Germinal center (tissue), 1 donor: Measurements from ENCODE around the gene EYA3.

Source experiments
- DNase-seq: peaks from one replicate; pipeline ENCODE4 v3.0.0; 2012; ENCODE audit warnings: mixed read lengths, low spot score

The EYA3 gene, protein sequence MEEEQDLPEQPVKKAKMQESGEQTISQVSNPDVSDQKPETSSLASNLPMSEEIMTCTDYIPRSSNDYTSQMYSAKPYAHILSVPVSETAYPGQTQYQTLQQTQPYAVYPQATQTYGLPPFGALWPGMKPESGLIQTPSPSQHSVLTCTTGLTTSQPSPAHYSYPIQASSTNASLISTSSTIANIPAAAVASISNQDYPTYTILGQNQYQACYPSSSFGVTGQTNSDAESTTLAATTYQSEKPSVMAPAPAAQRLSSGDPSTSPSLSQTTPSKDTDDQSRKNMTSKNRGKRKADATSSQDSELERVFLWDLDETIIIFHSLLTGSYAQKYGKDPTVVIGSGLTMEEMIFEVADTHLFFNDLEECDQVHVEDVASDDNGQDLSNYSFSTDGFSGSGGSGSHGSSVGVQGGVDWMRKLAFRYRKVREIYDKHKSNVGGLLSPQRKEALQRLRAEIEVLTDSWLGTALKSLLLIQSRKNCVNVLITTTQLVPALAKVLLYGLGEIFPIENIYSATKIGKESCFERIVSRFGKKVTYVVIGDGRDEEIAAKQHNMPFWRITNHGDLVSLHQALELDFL

DNA sequence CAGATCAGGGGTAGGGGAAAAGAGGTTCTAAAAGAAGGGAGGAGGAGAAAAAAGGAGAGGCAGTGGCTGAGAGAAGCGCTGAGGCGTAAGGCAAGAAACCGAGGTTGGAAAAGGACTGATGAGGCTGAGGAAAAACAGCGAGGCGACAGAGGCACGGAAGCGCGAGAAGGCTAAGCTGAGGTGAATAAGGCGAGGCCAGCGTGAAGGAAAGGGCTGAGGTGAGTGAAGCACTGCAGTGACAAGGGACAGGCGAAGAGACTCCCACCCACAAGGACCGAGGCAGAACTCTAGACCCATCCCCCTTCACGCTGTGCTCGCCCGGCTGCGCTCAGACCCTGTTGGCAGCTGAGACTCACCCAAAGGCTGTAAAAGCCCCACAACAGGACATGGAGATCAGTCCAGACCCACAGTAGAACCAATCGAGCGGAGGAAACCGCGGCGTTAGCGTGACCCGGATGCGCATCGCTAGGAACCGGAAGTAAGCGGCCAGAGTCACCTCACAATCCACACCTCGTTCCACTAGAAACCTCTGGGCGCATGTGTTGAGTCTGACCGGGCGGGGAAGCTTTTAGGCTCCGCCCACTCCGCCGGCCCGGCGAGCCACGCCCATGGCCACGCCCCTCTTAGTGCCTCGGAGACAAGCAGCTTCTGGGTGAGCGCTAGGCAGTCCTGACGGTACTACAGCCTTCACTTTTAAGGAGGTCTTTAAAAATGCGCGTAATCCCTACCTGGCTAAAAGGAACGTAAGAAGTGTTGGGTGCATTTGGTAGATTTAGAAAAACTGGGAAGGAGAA, at the start of gene EYA3:
EYA3 (minus strand) TSS at position 443 of the 794 bp plus-strand sequence. CDS start 30,584 bp downstream, outside the sequence.
- peak; percentile 99 for DNase-seq

- no peak for DNase-seq
Measured at GRCh38 chr1:28136922-28137613, 48.7 kb upstream of the EYA3 start.

- DNase-seq = no peak
Measured at GRCh38 chr1:28136169-28136921, 47.9 kb upstream of the EYA3 start.

- DNase-seq = peak; percentile 54
Measured at GRCh38 chr1:28135371-28136168, 47.2 kb upstream of the EYA3 start.

DNA sequence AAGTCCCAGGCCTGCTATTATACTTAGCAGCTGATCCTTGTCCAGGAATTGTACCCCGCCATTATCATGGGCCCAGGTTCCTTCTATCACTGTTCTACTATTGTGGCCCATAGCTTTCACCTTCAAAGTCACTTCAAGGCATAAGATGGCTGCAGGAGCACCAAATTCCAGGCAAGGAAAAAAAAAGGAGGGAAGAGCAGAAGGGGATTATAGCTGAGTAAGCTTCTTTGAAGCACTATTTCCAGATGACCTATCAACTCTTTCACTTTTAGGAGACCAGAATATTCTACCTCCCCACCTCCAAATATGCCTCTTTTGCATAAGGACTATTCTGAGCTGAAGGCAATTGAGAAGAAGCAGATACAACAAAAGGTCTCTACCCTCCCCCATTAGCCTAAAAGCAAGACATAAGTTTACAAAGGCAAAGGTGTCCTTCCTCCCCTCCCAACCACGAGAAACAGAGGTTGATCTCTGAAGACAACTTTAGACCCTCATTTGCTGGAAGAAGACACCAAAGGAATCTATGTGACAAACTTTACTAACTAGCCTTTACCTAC, 46.3 kb upstream of the EYA3 start:
- no peak for DNase-seq

DNA sequence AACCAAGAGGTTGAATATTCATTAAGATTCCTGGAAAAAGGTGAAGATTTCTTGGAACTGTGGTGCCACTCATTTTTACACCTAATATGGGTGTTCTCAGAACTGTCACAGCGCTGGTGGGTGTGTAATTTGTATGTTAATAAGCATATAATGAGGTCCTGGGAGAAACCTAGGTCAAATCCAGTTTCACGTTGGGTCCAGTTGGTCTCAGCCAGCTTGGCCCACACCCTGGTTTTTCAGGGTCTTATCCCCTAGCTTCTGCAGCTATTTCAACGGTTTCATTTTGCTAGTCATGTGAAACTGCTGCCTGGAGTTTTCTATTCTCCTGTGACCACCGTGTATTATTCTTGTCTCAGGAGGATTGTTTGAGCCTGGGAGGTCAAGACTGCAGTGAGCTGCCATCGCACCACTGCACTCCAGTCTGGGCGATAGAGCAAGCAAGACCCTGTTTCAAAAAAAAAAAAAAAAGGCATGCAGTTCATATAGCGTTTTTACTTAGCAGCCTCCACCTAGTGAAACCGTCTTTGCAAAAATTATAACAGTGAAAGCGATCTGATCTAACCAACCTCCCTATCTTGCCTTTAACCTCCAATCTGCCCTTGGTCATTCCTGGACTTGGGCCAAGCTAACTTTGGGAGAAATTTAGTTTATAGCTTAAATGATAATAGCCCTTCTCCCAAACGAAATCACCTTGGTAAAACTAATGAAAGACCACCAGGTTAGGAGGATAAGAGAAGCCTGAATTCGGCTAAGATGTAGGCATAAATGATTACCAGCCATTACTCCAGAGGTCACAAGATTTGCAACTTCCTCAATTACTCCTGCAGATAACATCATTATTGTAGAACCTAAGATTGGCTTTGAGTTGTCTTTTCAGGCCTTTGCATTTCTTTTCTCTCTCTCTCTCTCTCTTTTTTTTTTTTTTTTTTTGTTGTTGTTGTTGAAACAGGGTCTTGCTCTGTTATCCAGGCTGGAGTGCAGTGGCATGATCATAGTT, 44.1 kb upstream of the EYA3 start:
- DNase-seq = no peak

DNA sequence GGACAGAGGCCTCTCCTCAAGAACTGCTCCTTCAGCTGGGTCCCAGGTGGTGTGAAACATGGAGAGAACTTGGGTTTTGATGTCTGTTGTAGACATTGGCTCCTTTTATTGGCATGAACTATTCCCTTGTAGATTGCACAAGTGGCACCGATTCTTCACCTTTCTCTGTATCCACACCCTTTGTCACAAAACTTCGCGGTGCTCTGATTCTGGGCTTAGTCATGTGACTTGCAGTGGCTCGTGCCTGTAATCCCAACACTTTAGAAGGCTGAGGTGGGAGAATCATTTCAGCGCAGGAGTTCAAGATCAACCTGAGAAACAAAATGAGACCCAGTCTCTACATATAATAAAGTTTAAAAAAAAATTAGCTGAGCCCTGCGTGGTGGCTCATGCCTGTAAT, 42.5 kb upstream of the EYA3 start:
- no peak for DNase-seq

DNA sequence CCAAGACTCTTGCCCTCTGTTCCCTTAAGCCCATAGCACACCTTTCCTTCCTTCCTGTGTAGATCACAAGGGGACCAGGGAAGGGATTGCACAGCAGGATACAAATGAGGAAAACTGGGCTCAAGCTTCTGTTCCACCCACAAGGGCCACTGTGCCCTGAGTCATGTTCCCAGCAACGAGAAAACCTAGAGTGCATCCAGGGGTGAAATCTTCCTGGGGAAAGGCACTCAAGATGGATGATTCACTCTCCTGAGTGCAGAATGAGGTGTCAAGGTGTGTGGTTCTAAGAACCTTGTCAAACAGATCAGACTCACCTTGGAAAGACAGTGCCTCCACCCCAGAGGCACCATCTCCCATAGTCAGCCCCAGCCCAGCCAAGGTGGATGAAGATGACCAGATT, 40.7 kb upstream of the EYA3 start:
- DNase-seq = no peak

GRCh38 chr1:28127617-28128257, 39.3 kb upstream of the EYA3 start:
- no peak for DNase-seq

GRCh38 chr1:28126783-28127490, 38.5 kb upstream of the EYA3 start:
- DNase-seq = no peak

GRCh38 chr1:28126212-28126611, 37.8 kb upstream of the EYA3 start:
- no peak for DNase-seq

- DNase-seq = no peak
Measured at GRCh38 chr1:28123461-28123961, 35.1 kb upstream of the EYA3 start.

DNA sequence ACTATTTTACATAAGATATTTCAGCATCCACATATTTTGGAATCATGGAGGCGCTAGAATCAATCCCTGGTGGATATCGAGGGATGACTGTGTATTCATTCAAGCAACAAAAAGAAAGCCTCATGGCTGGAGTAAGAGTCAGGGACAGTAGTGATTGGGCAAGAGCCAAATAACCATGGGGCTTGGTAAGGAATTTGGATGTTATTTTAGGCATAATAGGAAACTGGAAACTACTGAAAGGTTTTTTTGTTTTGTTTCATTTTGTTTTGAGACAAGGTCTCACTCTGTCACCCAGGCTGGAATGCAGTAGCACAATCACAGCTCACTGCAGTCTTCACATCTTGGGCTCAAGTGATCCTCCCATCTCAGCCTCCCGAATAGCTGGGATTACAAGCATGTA, 33.8 kb upstream of the EYA3 start:
- DNase-seq = no peak

- no peak for DNase-seq
Measured at GRCh38 chr1:28119556-28119955, 31.1 kb upstream of the EYA3 start.

DNA sequence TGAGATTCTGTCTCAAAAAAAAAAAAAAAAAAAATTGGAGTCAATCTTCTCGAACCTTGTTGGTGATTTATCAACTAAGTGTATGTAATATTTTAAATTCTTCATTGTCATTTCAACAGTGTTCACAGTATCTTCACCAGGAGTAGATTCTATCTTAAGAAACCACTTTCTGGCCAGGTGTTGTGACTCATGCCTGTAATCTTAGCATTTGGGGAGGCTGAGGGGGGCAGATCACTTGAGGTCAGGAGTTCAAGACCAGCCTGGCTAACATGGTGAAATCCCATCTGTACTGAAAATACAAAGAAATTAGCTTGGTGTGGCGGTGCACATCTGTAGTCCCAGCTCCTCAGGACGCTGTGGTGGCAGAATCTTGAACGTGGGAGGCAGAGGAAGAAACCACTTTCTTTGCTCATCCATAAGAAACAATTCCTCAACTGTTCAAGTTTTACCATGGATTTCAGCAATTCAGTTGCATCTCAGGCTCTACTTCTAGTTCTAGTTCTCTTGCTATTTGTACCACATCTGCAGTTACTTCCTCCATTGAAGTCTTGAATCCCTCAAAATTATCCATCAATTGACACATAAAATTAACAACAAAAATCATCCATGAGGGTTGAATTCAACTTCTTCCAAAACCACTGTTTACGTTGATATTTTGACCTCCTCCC, 30.4 kb upstream of the EYA3 start:
- no peak for DNase-seq

DNA sequence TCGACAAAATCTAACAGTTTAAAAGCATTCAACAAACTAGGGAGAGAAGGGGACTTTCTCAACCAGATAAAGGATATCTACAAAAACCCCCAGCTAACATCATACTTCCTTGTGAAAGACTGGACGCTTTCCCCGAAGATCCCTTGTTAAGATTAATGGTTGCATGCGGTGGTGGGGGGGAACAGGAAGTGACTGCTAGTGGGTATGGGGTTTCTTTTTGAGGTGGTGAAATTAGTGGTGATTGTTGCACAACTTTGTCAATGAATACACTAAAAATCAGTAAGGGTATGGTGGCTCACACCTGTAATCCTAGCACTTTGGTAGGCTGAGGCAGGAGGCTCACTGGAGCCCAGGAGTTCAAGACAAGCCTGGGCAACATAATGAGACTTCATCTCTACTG, 26.9 kb upstream of the EYA3 start:
- DNase-seq = no peak

DNA sequence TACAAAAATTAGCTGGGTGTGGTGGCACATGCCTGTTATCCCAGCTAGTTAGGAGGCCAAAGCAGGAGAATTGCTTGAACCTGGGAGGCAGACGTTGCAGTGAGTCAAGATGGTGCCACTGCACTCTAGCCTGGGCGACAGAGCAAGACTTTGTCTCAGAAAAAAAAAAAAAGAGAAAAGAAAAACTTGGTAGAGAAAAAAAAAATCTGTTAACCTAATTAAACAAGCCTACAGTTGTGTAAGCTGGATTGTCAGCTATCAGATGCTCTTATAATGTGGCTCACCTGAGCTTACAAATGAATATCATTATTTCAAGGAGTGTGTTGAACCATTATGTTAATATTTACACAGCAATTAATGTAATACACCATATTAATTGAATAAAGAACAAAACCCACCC, 26.4 kb upstream of the EYA3 start:
- no peak for DNase-seq
